Vagina (tissue), 2 donors: ENCODE results near the gene SUGCT.

ENCODE experiments used
- CTCF ChIP-seq, 3 experiments: fragments of 450-650 bp in 2 of 3; fragments of 200-600 bp in 1 of 3; sonication (generic) in 1 of 3; IDR thresholded peaks; one replicate each; pipeline ENCODE4 v1.5.1; 2017 to 2019; ENCODE audit warnings: antibody characterized with exemption in 3 of 3, mild to moderate bottlenecking in 2 of 3, moderate library complexity in 2 of 3
- POLR2AphosphoS5 ChIP-seq, 2 donors: sonication (generic); formaldehyde crosslinking; IDR thresholded peaks; one replicate each; pipeline ENCODE4 v1.9.0; 2017; ENCODE audit warnings: antibody characterized with exemption in 2 of 2, mild to moderate bottlenecking in 2 of 2, low read depth in 1 of 2; ENCODE audit not compliant: insufficient read depth in 1 of 2

- TF ChIP-seq CTCF (IDR thresholded peaks at IDR 0.05) (no peak), POLR2AphosphoS5 (IDR thresholded peaks at IDR 0.05; ENCODE audit: insufficient read depth in 1 of 2, low read depth in 1 of 2) (no peak)
Observed at GRCh38 chr7:40784176-40784575, 649.4 kb downstream of the SUGCT start.
